KMS-11 (cell line): ENCODE data around the gene NOL6.

Experiments used
- H2AFZ ChIP-seq: fragments of 200-600 bp; sonication (generic); 2 replicates; pipeline ENCODE4 v1.6.1; 2016; ENCODE audit warnings: antibody characterized with exemption, mixed run types, low read depth
- H3K27ac ChIP-seq: fragments of 200-600 bp; sonication (generic); 2 replicates; pipeline ENCODE4 v1.6.1; 2016; ENCODE audit warnings: mild to moderate bottlenecking, mixed run types
- H3K27me3 ChIP-seq: fragments of 200-600 bp; sonication (generic); 2 replicates; pipeline ENCODE4 v1.6.1; 2017; ENCODE audit warnings: mild to moderate bottlenecking, low read depth, mixed run types, moderate library complexity; ENCODE audit not compliant: insufficient read depth
- H3K36me3 ChIP-seq: fragments of 200-600 bp; sonication (generic); 2 replicates; pipeline ENCODE4 v1.6.1; 2017; ENCODE audit warnings: mild to moderate bottlenecking, mixed run types; ENCODE audit not compliant: insufficient read depth
- H3K4me1 ChIP-seq: fragments of 200-600 bp; sonication (generic); 2 replicates; pipeline ENCODE4 v1.6.1; 2016; ENCODE audit warnings: mild to moderate bottlenecking, low read depth, mixed run types; ENCODE audit not compliant: poor library complexity, severe bottlenecking
- H3K4me2 ChIP-seq: fragments of 200-600 bp; sonication (generic); 2 replicates; pipeline ENCODE4 v1.7.0; 2016; ENCODE audit warnings: mild to moderate bottlenecking, mixed run types
- H3K4me3 ChIP-seq: fragments of 200-600 bp; sonication (generic); IDR thresholded peaks from 2 replicates; pipeline ENCODE4 v1.6.1; 2017; ENCODE audit warnings: low read depth, low read length, mixed read lengths; ENCODE audit not compliant: insufficient read depth
- H3K79me2 ChIP-seq: fragments of 200-600 bp; sonication (generic); 2 replicates; pipeline ENCODE4 v1.6.1; 2016; ENCODE audit warnings: low read depth, mixed run types; ENCODE audit not compliant: insufficient read depth
- H3K9ac ChIP-seq: fragments of 200-600 bp; sonication (generic); 2 replicates; pipeline ENCODE4 v1.6.1; 2016; ENCODE audit warnings: mild to moderate bottlenecking, mixed run types
- H4K20me1 ChIP-seq: fragments of 200-600 bp; sonication (generic); 2 replicates; pipeline ENCODE4 v1.6.1; 2016; ENCODE audit warnings: mild to moderate bottlenecking, mixed run types; ENCODE audit not compliant: insufficient read depth
- CTCF ChIP-seq: fragments of 200-600 bp; sonication (generic); conservative IDR thresholded peaks from 2 replicates; pipeline ENCODE4 v1.6.1; 2017; ENCODE audit warnings: low read depth, mild to moderate bottlenecking, antibody characterized with exemption, low read length, moderate library complexity, mixed read lengths

The NOL6 gene

GRCh38 chr9:33453286-33453860 is 20.4 kb downstream of the NOL6 start:
- peak overlapping the region; percentile 60; the same call in 1 of the 2 replicates for H3K4me2 ChIP-seq
- H2AFZ ChIP-seq: peak overlapping the region; percentile 15; the same call in 1 of the 2 replicates

GRCh38 chr9:33452828-33453271 is 20.9 kb downstream of the NOL6 start:
- peak overlapping the region; percentile 60; the same call in 1 of the 2 replicates for H3K4me2 ChIP-seq
- peaks cover 52% of the 10 kb centered on the region for H3K4me1 ChIP-seq
- H4K20me1 ChIP-seq: no peaks in the 10 kb centered on the region
- no peaks in the 10 kb centered on the region for H3K27me3 ChIP-seq
- H2AFZ ChIP-seq: peak overlapping the region; percentile 15; the same call in 1 of the 2 replicates
- peak overlapping the region; percentile 57; the same call in 1 of the 2 replicates for H3K27ac ChIP-seq
- H3K4me3 ChIP-seq: no peak overlapping the region
- H3K36me3 ChIP-seq: no peaks in the 10 kb centered on the region
- peak; percentile 86 for TF ChIP-seq CTCF
- H3K79me2 ChIP-seq: no peaks in the 10 kb centered on the region
- no peak overlapping the region for H3K9ac ChIP-seq

More at GRCh38 chr9:33453286-33453860, 20.4 kb downstream of the NOL6 start:
- Histone ChIP-seq H3K9ac (no peak overlapping the region), H3K36me3 (no peaks in the 10 kb centered on the region), H3K4me3 (no peak overlapping the region), H3K27ac (peak overlapping the region; percentile 57; the same call in 1 of the 2 replicates), H3K27me3 (no peaks in the 10 kb centered on the region), H3K4me1 (peaks cover 47% of the 10 kb centered on the region), H4K20me1 (no peaks in the 10 kb centered on the region), H3K79me2 (no peaks in the 10 kb centered on the region)
- no peak for TF ChIP-seq CTCF

- no peak overlapping the region for H3K27ac ChIP-seq
These were observed 23.0 kb downstream of the NOL6 start for GRCh38 chr9:33450621-33451146.

GRCh38 chr9:33449715-33450114 is 24.0 kb downstream of the NOL6 start:
- Histone ChIP-seq H3K4me3 (no peak overlapping the region), H3K4me1 (peaks cover 58% of the 10 kb centered on the region), H3K36me3 (no peaks in the 10 kb centered on the region), H3K79me2 (0 out of 2 replicates have a peak, but pooled peaks cover 3% of the 10 kb centered on the region), H2AFZ (no peak overlapping the region), H3K27me3 (no peaks in the 10 kb centered on the region), H4K20me1 (no peaks in the 10 kb centered on the region), H3K27ac (no peak overlapping the region), H3K4me2 (no peak overlapping the region), H3K9ac (no peak overlapping the region)
- TF ChIP-seq CTCF: no peak

More at GRCh38 chr9:33450621-33451146, 23.0 kb downstream of the NOL6 start:
- Histone ChIP-seq H3K27me3 (no peaks in the 10 kb centered on the region), H3K4me2 (no peak overlapping the region), H3K79me2 (0 out of 2 replicates have a peak, but pooled peaks cover 1% of the 10 kb centered on the region), H3K4me3 (no peak overlapping the region), H3K4me1 (peaks cover 56% of the 10 kb centered on the region), H4K20me1 (no peaks in the 10 kb centered on the region), H2AFZ (no peak overlapping the region), H3K36me3 (no peaks in the 10 kb centered on the region), H3K9ac (no peak overlapping the region)
- no peak for TF ChIP-seq CTCF
